ENCODE measurements around the gene MYF5.

MYF5 gene

DNA sequence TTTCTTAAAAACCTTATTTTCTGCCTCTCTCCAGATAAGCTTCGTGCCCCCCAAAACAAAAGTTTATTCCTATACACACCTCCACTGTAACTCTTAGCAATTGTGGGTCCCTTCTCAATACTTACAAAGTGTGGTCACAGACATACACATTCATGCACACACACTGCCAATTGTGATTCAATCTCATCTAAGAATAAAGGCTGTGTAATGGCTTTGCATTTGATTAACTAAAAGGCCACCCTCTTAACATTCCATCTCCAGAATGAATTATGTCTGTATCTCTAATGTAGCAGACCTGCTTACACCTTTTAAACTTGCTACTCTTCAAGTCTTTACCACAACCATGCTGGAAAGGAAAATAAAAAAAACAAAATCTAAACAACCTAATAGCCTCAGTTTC lies 49.5 kb downstream of the MYF5 start:
- DNase-seq (ENCODE audit: low read depth in 2 of 2) = no peak

DNA sequence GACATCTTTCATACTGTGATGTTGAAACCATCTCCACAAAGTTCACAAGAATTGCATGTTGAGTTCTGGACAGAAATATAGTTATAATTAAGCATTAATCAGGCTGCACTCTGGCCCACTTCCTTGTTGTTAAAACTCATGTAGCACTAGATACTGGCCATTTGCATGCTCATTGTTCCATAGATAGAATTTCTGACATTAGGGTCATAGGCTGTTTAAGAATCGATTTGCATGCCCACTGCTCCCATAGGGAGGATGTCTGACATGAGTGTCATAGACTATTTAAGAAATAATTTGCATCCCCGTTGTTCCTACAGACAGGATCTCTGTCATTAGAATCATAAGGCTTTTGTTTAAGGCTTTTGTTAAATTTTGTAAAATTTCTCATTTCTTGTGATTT lies 50.2 kb downstream of the MYF5 start:
- no peak for DNase-seq (ENCODE audit: low read depth in 2 of 2)
